ENCODE measurements around the gene SFI1.

The SFI1 gene

GRCh38 chr22:31631436-31631835 is 135.1 kb downstream of the SFI1 start:
- H3K4me1 ChIP-seq (ENCODE audit: control insufficient read depth, insufficient read depth, low read length), result peaks cover 2% of the 10 kb centered on the region; the same call in 1 of the 2 replicates
- H3K4me3 ChIP-seq (ENCODE audit: low read depth, low read length), result no peak overlapping the region
- peaks cover 5 to 23% of the 10 kb centered on the region in 2 experiments; a peak in 2 of 3 replicates for H3K36me3 ChIP-seq (ENCODE audit: control insufficient read depth in 2 of 2, insufficient read depth in 1 of 2, low read length in 2 of 2)
- POLR2A ChIA-PET, result interaction anchor here (0.8 to 2.2 kb wide), 12 partner anchors 7 to 342 kb away, joined by 3 to 39 read pairs (median 6); partner anchors contain the start of genes DRG1, PATZ1 and PISD
- TF ChIP-seq PBX3 (CRISPR knock-in tag; IDR thresholded peaks at IDR 0.05) (no peak), ZNF48 (tag by site-specific recombination; IDR thresholded peaks at IDR 0.05) (no peak)
- H3K27ac ChIP-seq (ENCODE audit: extremely low read depth, low read depth, low read length), result peak overlapping the region; percentile 80; the same call in 1 of the 2 replicates
- CTCF ChIA-PET, result interaction anchor here (0.6 to 5.1 kb wide), 13 partner anchors 14 to 663 kb away, joined by 3 to 30 read pairs (median 4); partner anchors contain the start of gene MORC2
- H3K9me3 ChIP-seq (ENCODE audit: control insufficient read depth, insufficient read depth, low read depth, low read length), result no peaks in the 10 kb centered on the region

- no peaks in the 10 kb centered on the region for H3K9me3 ChIP-seq (ENCODE audit: control insufficient read depth, insufficient read depth, low read depth, low read length)
- no peak overlapping the region for H3K27ac ChIP-seq (ENCODE audit: extremely low read depth, low read depth, low read length)
- H3K4me3 ChIP-seq (ENCODE audit: low read depth, low read length), result no peak overlapping the region
- POLR2A ChIA-PET, result interaction anchor here (1.0 to 1.4 kb wide), 2 partner anchors 11 to 291 kb away, joined by 3 to 4 read pairs; no protein-coding TSS in a partner anchor
- peaks cover 2% of the 10 kb centered on the region; the same call in 1 of the 2 replicates for H3K4me1 ChIP-seq (ENCODE audit: control insufficient read depth, insufficient read depth, low read length)
- H3K36me3 ChIP-seq (ENCODE audit: control insufficient read depth in 2 of 2, insufficient read depth in 1 of 2, low read length in 2 of 2), result no peaks in the 10 kb centered on the region
- CTCF ChIA-PET, result interaction anchor here (0.7 to 1.9 kb wide), 6 partner anchors 12 to 846 kb away, joined by 3 to 14 read pairs (median 4); no protein-coding TSS in a partner anchor
- TF ChIP-seq ZBTB21 (tag by site-specific recombination; IDR thresholded peaks at IDR 0.05) (no peak), KLF8 (tag by site-specific recombination; IDR thresholded peaks at IDR 0.05) (no peak)
Measured at GRCh38 chr22:31635638-31636306, 139.4 kb downstream of the SFI1 start.

DNA sequence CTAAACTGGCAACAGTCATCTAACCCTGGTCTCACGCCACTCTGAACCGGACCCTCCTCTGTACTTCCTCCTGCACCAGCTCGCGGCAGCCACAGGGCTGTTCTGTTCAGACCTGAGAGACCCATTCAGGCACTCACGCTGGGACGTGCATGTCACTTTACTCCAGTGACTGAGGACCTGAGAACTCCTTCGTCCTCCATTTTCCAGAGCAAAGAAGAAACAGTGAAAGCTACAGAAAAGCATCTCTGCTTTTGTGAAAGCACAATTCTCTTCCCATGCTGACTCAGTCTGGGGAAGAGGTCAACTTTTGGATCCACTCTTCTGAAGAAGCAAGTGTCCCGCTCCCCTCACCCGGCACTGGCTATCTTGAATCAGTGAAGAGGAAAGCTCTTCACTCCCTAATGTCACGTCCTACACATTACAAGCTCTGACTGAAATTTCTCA is 141.1 kb downstream of the SFI1 start:
- 0 out of 2 replicates have a peak overlapping the region, but pooled peaks have one; percentile 31 for H3K27ac ChIP-seq (ENCODE audit: extremely low read depth, low read depth, low read length)
- ChIA-PET POLR2A (no interaction called here), CTCF (interaction anchor here (0.6 to 1.6 kb wide), 7 partner anchors 24 to 333 kb away, joined by 3 to 6 read pairs (median 4); no protein-coding TSS in a partner anchor)
- peaks cover 0 to 3% of the 10 kb centered on the region in 2 experiments; a peak in 1 of 3 replicates for H3K36me3 ChIP-seq (ENCODE audit: control insufficient read depth in 2 of 2, insufficient read depth in 1 of 2, low read length in 2 of 2)
- TF ChIP-seq ZBTB6 (tag by site-specific recombination; IDR thresholded peaks at IDR 0.05), result no peak
- 0 out of 2 replicates have a peak, but pooled peaks have one; percentile 16 for TF ChIP-seq PRDM1 (tag by site-specific recombination; IDR thresholded peaks at IDR 0.05)
- no peak for TF ChIP-seq ZBTB7A (tag by site-specific recombination; IDR thresholded peaks at IDR 0.05; ENCODE audit: low read depth)
- no peaks in the 10 kb centered on the region for H3K9me3 ChIP-seq (ENCODE audit: control insufficient read depth, insufficient read depth, low read depth, low read length)
- H3K4me1 ChIP-seq (ENCODE audit: control insufficient read depth, insufficient read depth, low read length), result 0 out of 2 replicates have a peak, but pooled peaks cover 2% of the 10 kb centered on the region
- H3K4me3 ChIP-seq (ENCODE audit: low read depth, low read length), result no peak overlapping the region

- Histone ChIP-seq H3K27ac (ENCODE audit: extremely low read depth, low read depth, low read length) (0 out of 2 replicates have a peak overlapping the region, but pooled peaks have one; percentile 31), H3K4me3 (ENCODE audit: low read depth, low read length) (no peak overlapping the region), H3K36me3 (ENCODE audit: control insufficient read depth in 2 of 2, insufficient read depth in 1 of 2, low read length in 2 of 2) (peaks cover 1 to 3% of the 10 kb centered on the region in 2 experiments; a peak in 2 of 3 replicates), H3K9me3 (ENCODE audit: control insufficient read depth, insufficient read depth, low read depth, low read length) (no peaks in the 10 kb centered on the region), H3K4me1 (ENCODE audit: control insufficient read depth, insufficient read depth, low read length) (0 out of 2 replicates have a peak, but pooled peaks cover 1% of the 10 kb centered on the region)
- CTCF ChIA-PET, result interaction anchor here (0.6 to 1.6 kb wide), 5 partner anchors 24 to 763 kb away, joined by 3 to 8 read pairs (median 5); no protein-coding TSS in a partner anchor
- TF ChIP-seq GLI2 (tag by site-specific recombination; IDR thresholded peaks at IDR 0.05; ENCODE audit: borderline replicate concordance, low read depth) (no peak), ZXDB (tag by site-specific recombination; IDR thresholded peaks at IDR 0.05) (no peak)
- POLR2A ChIA-PET, result interaction anchor here (0.7 to 1.0 kb wide), 3 partner anchors 7 to 415 kb away, joined by 3 read pairs; partner anchors contain the start of gene PISD
Measured at GRCh38 chr22:31637891-31638618, 141.7 kb downstream of the SFI1 start.
